Right ventricle myocardium superior (tissue), 1 donor: ENCODE measurements around the gene SIN3B. TPM values are rescaled to one million over a fixed set of nuclear protein-coding genes. Genes with fewer than 3 reads are reported as not detected.

Source experiments
- ATAC-seq: fragments of 200-7000 bp; cut with Tn5 transposase; one replicate; pipeline ENCODE4 v1.9.1; 2020; ENCODE audit warnings: mild to moderate bottlenecking; ENCODE audit not compliant: poor library complexity
- DNase-seq: peaks from one replicate; pipeline ENCODE4 v3.0.0-alpha.2; 2020
- intact Hi-C: fragments of 100-400 bp; cut with DNase I; formaldehyde crosslinking; loops from one replicate; pipeline ENCODE4 v1.11.2; 2022
- total RNA-seq: library from RNA; stranded (reverse); fragmentation: NEBNext Ultra II Directional; extraction: Animal tissue kit (Norgen Biotek cat#: 25700); gene quantifications from one replicate; pipeline ENCODE4 v1.2.1, GENCODE V29; 2021
- donor health status: DM: no; HTN: yes; CAD: no; lungs with severe emphysema.

The SIN3B gene
- total RNA-seq, 1 donor from 2014 or later = 21.9 TPM

- DNase-seq (no peak), ATAC-seq (no peak)
- intact Hi-C loops = no loop called here
These were observed 92.8 kb downstream of the SIN3B start for GRCh38 chr19:16921766-16922591.

GRCh38 chr19:16922592-16922934 is 93.4 kb downstream of the SIN3B start:
- intact Hi-C loops = no loop called here
- no peak for ATAC-seq
- no peak for DNase-seq

- intact Hi-C loops = no loop called here
- ATAC-seq (no peak), DNase-seq (no peak)
These were observed 93.8 kb downstream of the SIN3B start for GRCh38 chr19:16922949-16923348.

GRCh38 chr19:16927883-16928282 is 98.7 kb downstream of the SIN3B start:
- no peak for ATAC-seq
- intact Hi-C loops = no loop called here

GRCh38 chr19:16928351-16928750 is 99.2 kb downstream of the SIN3B start:
- intact Hi-C loops = no loop called here
- ATAC-seq (no peak), DNase-seq (no peak)

More at GRCh38 chr19:16927883-16928282, 98.7 kb downstream of the SIN3B start:
- no peak for DNase-seq

- DNase-seq (no peak), ATAC-seq (no peak)
- intact Hi-C loops = no loop called here
These were observed 99.7 kb downstream of the SIN3B start for GRCh38 chr19:16928916-16929315.

Other genes starting within 250 kb of the SIN3B start
- 3.9 TPM for gene MED26, start 201.2 kb upstream of the SIN3B start, total RNA-seq
- gene SMIM7, start 169.3 kb upstream of the SIN3B start, total RNA-seq = 27.5 TPM
- 44.6 TPM for gene TMEM38A, start 168.3 kb upstream of the SIN3B start, total RNA-seq
- gene NWD1, start 109.6 kb upstream of the SIN3B start, total RNA-seq = not detected
- 0.16 TPM for gene F2RL3, start 59.6 kb downstream of the SIN3B start, total RNA-seq
- 14.1 TPM for gene CPAMD8, start 197.4 kb downstream of the SIN3B start, total RNA-seq
- 4.5 TPM for gene HAUS8, start 246.1 kb downstream of the SIN3B start, total RNA-seq
- gene MYO9B, start 246.4 kb downstream of the SIN3B start, total RNA-seq = 32.4 TPM